Activated naive CD4-positive, alpha-beta T cell treated with anti-CD3 and anti-CD28 coated beads, Interleukin-2, amount 50 U/mL, for 24 hours (primary cell): ENCODE measurements around the gene CEBPG.

ENCODE experiments used
- H3K27ac Mint-ChIP-seq: one replicate; pipeline ENCODE4 v1.8.0; 2021; ENCODE audit warnings: mild to moderate bottlenecking, mixed read lengths
- H3K27me3 Mint-ChIP-seq: one replicate; pipeline ENCODE4 v1.8.0; 2021; ENCODE audit warnings: mixed read lengths
- H3K36me3 Mint-ChIP-seq: one replicate; pipeline ENCODE4 v1.8.0; 2021; ENCODE audit warnings: mixed read lengths
- H3K4me1 Mint-ChIP-seq: one replicate; pipeline ENCODE4 v1.8.0; 2021; ENCODE audit warnings: mixed read lengths
- H3K4me3 Mint-ChIP-seq: one replicate; pipeline ENCODE4 v1.8.0; 2021; ENCODE audit warnings: mild to moderate bottlenecking, mixed read lengths
- H3K9me3 Mint-ChIP-seq: one replicate; pipeline ENCODE4 v1.8.0; 2021; ENCODE audit warnings: mixed read lengths

Gene CEBPG

GRCh38 chr19:33394723-33395560, 21.4 kb downstream of the CEBPG start:
- Mint-ChIP-seq H3K27me3 (no peaks in the 10 kb centered on the region), H3K9me3 (no peaks in the 10 kb centered on the region), H3K27ac (no peak overlapping the region), H3K4me1 (no peaks in the 10 kb centered on the region), H3K36me3 (no peaks in the 10 kb centered on the region), H3K4me3 (no peak overlapping the region)

- Mint-ChIP-seq H3K36me3 (no peaks in the 10 kb centered on the region), H3K4me3 (no peak overlapping the region), H3K9me3 (no peaks in the 10 kb centered on the region), H3K27me3 (no peaks in the 10 kb centered on the region), H3K4me1 (no peaks in the 10 kb centered on the region), H3K27ac (no peak overlapping the region)
Observed at GRCh38 chr19:33395561-33396550, 22.3 kb downstream of the CEBPG start.

GRCh38 chr19:33396701-33397535, 23.4 kb downstream of the CEBPG start:
- Mint-ChIP-seq H3K27me3 (no peaks in the 10 kb centered on the region), H3K4me1 (no peaks in the 10 kb centered on the region), H3K36me3 (no peaks in the 10 kb centered on the region), H3K27ac (no peak overlapping the region), H3K4me3 (no peak overlapping the region), H3K9me3 (no peaks in the 10 kb centered on the region)

- H3K36me3 Mint-ChIP-seq = no peaks in the 10 kb centered on the region
- no peaks in the 10 kb centered on the region for H3K9me3 Mint-ChIP-seq
- no peak overlapping the region for H3K4me3 Mint-ChIP-seq
- no peaks in the 10 kb centered on the region for H3K4me1 Mint-ChIP-seq
- H3K27ac Mint-ChIP-seq = no peak overlapping the region
- no peaks in the 10 kb centered on the region for H3K27me3 Mint-ChIP-seq
Observed at GRCh38 chr19:33397536-33398360, 24.2 kb downstream of the CEBPG start.

- Mint-ChIP-seq H3K9me3 (no peaks in the 10 kb centered on the region), H3K4me1 (no peaks in the 10 kb centered on the region), H3K4me3 (no peak overlapping the region), H3K27ac (no peak overlapping the region), H3K27me3 (no peaks in the 10 kb centered on the region), H3K36me3 (no peaks in the 10 kb centered on the region)
Observed at GRCh38 chr19:33398361-33399060, 25.0 kb downstream of the CEBPG start.

GRCh38 chr19:33399081-33399744, 25.7 kb downstream of the CEBPG start:
- Mint-ChIP-seq H3K27ac (peak overlapping the region; percentile 35), H3K27me3 (no peaks in the 10 kb centered on the region), H3K36me3 (no peaks in the 10 kb centered on the region), H3K9me3 (no peaks in the 10 kb centered on the region), H3K4me1 (no peaks in the 10 kb centered on the region), H3K4me3 (no peak overlapping the region)

GRCh38 chr19:33399745-33400681, 26.5 kb downstream of the CEBPG start:
- Mint-ChIP-seq H3K9me3 (no peaks in the 10 kb centered on the region), H3K36me3 (no peaks in the 10 kb centered on the region), H3K27me3 (no peaks in the 10 kb centered on the region), H3K4me3 (no peak overlapping the region), H3K4me1 (no peaks in the 10 kb centered on the region), H3K27ac (no peak overlapping the region)

GRCh38 chr19:33400856-33401682, 27.6 kb downstream of the CEBPG start:
- H3K27me3 Mint-ChIP-seq = no peaks in the 10 kb centered on the region
- H3K9me3 Mint-ChIP-seq = no peaks in the 10 kb centered on the region

GRCh38 chr19:33401683-33402420, 28.3 kb downstream of the CEBPG start:
- no peaks in the 10 kb centered on the region for H3K27me3 Mint-ChIP-seq
- H3K27ac Mint-ChIP-seq = no peak overlapping the region
- no peaks in the 10 kb centered on the region for H3K36me3 Mint-ChIP-seq
- no peak overlapping the region for H3K4me3 Mint-ChIP-seq
- H3K9me3 Mint-ChIP-seq = no peaks in the 10 kb centered on the region
- H3K4me1 Mint-ChIP-seq = no peaks in the 10 kb centered on the region

More at GRCh38 chr19:33400856-33401682, 27.6 kb downstream of the CEBPG start:
- H3K4me1 Mint-ChIP-seq = no peaks in the 10 kb centered on the region
- H3K27ac Mint-ChIP-seq = no peak overlapping the region
- H3K4me3 Mint-ChIP-seq = no peak overlapping the region
- no peaks in the 10 kb centered on the region for H3K36me3 Mint-ChIP-seq

GRCh38 chr19:33402421-33403220, 29.1 kb downstream of the CEBPG start:
- Mint-ChIP-seq H3K4me1 (no peaks in the 10 kb centered on the region), H3K9me3 (no peaks in the 10 kb centered on the region), H3K36me3 (no peaks in the 10 kb centered on the region), H3K27me3 (no peaks in the 10 kb centered on the region), H3K4me3 (no peak overlapping the region), H3K27ac (no peak overlapping the region)
